GM12865 (cell line): ENCODE results near the gene TCTN3.
"Not testable (repeated sequence)": the region's sequence is repeated elsewhere in the genome, so short reads cannot be mapped to it uniquely, and the experiment has no call there.

ENCODE experiments used
- DNase-seq: peaks from one replicate; pipeline ENCODE4 v3.0.0; 2010; ENCODE audit warnings: low read depth
- H3K4me3 ChIP-seq: 2 replicates; pipeline ENCODE4 v1.5.1; 2011; ENCODE audit warnings: mild to moderate bottlenecking, low read depth, low read length, control low read depth
- CTCF ChIP-seq: IDR thresholded peaks from 2 replicates; pipeline ENCODE4 v1.5.1; 2011; ENCODE audit warnings: low read length, control low read depth, low read depth, inconsistent platforms; ENCODE audit not compliant: insufficient read depth; ENCODE audit errors: missing control alignments

The TCTN3 gene

GRCh38 chr10:95729323-95730055 lies 35.8 kb upstream of the TCTN3 start:
- TF ChIP-seq CTCF: no peak
- H3K4me3 ChIP-seq: no peak overlapping the region
- DNase-seq: no peak

- DNase-seq: no peak
- TF ChIP-seq CTCF: no peak
- H3K4me3 ChIP-seq: no peak overlapping the region
These were observed 34.8 kb upstream of the TCTN3 start for GRCh38 chr10:95728526-95728925.

GRCh38 chr10:95722496-95722895 lies 28.8 kb upstream of the TCTN3 start:
- H3K4me3 ChIP-seq, DNase-seq: not testable (repeated sequence)

GRCh38 chr10:95720745-95721144 lies 27.0 kb upstream of the TCTN3 start:
- not testable (repeated sequence) for DNase-seq, H3K4me3 ChIP-seq

GRCh38 chr10:95716866-95717265 lies 23.1 kb upstream of the TCTN3 start:
- no peak for DNase-seq
- TF ChIP-seq CTCF: no peak
- H3K4me3 ChIP-seq: no peak overlapping the region

- no peak for DNase-seq
- no peak overlapping the region for H3K4me3 ChIP-seq
- no peak for TF ChIP-seq CTCF
These were observed 22.7 kb upstream of the TCTN3 start for GRCh38 chr10:95716466-95716865.

GRCh38 chr10:95711492-95711891 lies 17.8 kb upstream of the TCTN3 start:
- DNase-seq: no peak
- TF ChIP-seq CTCF: no peak
- peak overlapping the region; percentile 34 for H3K4me3 ChIP-seq

GRCh38 chr10:95706990-95707389 lies 13.3 kb upstream of the TCTN3 start:
- TF ChIP-seq CTCF: no peak
- no peak overlapping the region for H3K4me3 ChIP-seq
- no peak for DNase-seq
